ENCODE data around the gene ESR2. TPM values are rescaled to one million over a fixed set of nuclear protein-coding genes. Genes with fewer than 3 reads are reported as not detected.
"Not testable (repeated sequence)": the region's sequence is repeated elsewhere in the genome, so short reads cannot be mapped to it uniquely, and the experiment has no call there.

The ESR2 gene
- total and polyA plus RNA-seq, 4 donors = 0.52 to 0.80 (median 0.73) TPM

GRCh38 chr14:64182908-64183307 lies 111.3 kb downstream of the ESR2 start:
- H3K4me3 ChIP-seq (ENCODE audit: low read depth, low read length); H3K4me1 ChIP-seq (ENCODE audit: control insufficient read depth, insufficient read depth, low read length); H3K27me3 ChIP-seq (ENCODE audit: control insufficient read depth, insufficient read depth, low read length); H3K27ac ChIP-seq (ENCODE audit: low read depth, low read length); H3K9me3 ChIP-seq (ENCODE audit: control insufficient read depth, insufficient read depth, low read length); H3K36me3 ChIP-seq (ENCODE audit: control insufficient read depth, insufficient read depth, low read length); DNase-seq (ENCODE audit: low read depth in 4 of 6, low spot score in 6 of 6): not testable (repeated sequence)
- WGBS (ENCODE audit: insufficient coverage) = 97% methylated on average over 14 of the region's 40 CpGs

- Histone ChIP-seq H3K27me3 (ENCODE audit: control insufficient read depth, insufficient read depth, low read length) (no peaks in the 10 kb centered on the region), H3K4me3 (ENCODE audit: low read depth, low read length) (no peak overlapping the region), H3K27ac (ENCODE audit: low read depth, low read length) (peak overlapping the region; percentile 78), H3K9me3 (ENCODE audit: control insufficient read depth, insufficient read depth, low read length) (no peaks in the 10 kb centered on the region), H3K4me1 (ENCODE audit: control insufficient read depth, insufficient read depth, low read length) (peaks cover 3% of the 10 kb centered on the region), H3K36me3 (ENCODE audit: control insufficient read depth, insufficient read depth, low read length) (peaks cover 2% of the 10 kb centered on the region)
- 100% methylated on average over 1 of the region's 3 CpGs for WGBS (ENCODE audit: insufficient coverage)
- DNase-seq (ENCODE audit: low read depth in 4 of 6, low spot score in 6 of 6) = no peak
Observed at GRCh38 chr14:64178814-64179213, 115.4 kb downstream of the ESR2 start.

- no peaks in the 10 kb centered on the region for H3K9me3 ChIP-seq (ENCODE audit: control insufficient read depth, insufficient read depth, low read length)
- 100% methylated on average over 2 of the region's 2 CpGs for WGBS (ENCODE audit: insufficient coverage)
- H3K27me3 ChIP-seq (ENCODE audit: control insufficient read depth, insufficient read depth, low read length) = no peaks in the 10 kb centered on the region
- DNase-seq (ENCODE audit: low read depth in 4 of 6, low spot score in 6 of 6) = no peak
- peaks cover 8% of the 10 kb centered on the region for H3K36me3 ChIP-seq (ENCODE audit: control insufficient read depth, insufficient read depth, low read length)
- H3K4me1 ChIP-seq (ENCODE audit: control insufficient read depth, insufficient read depth, low read length) = peaks cover 3% of the 10 kb centered on the region
- H3K4me3 ChIP-seq (ENCODE audit: low read depth, low read length) = no peak overlapping the region
- H3K27ac ChIP-seq (ENCODE audit: low read depth, low read length) = no peak overlapping the region
Observed at GRCh38 chr14:64176330-64176729, 117.8 kb downstream of the ESR2 start.

GRCh38 chr14:64174922-64175782 lies 119.0 kb downstream of the ESR2 start:
- Histone ChIP-seq H3K27me3 (ENCODE audit: control insufficient read depth, insufficient read depth, low read length) (no peaks in the 10 kb centered on the region), H3K27ac (ENCODE audit: low read depth, low read length) (no peak overlapping the region), H3K4me3 (ENCODE audit: low read depth, low read length) (no peak overlapping the region), H3K36me3 (ENCODE audit: control insufficient read depth, insufficient read depth, low read length) (peaks cover 13% of the 10 kb centered on the region), H3K9me3 (ENCODE audit: control insufficient read depth, insufficient read depth, low read length) (no peaks in the 10 kb centered on the region), H3K4me1 (ENCODE audit: control insufficient read depth, insufficient read depth, low read length) (peaks cover 3% of the 10 kb centered on the region)
- DNase-seq (ENCODE audit: low read depth in 4 of 6, low spot score in 6 of 6) = no peak
- WGBS (ENCODE audit: insufficient coverage) = 100% methylated on average over 1 of the region's 2 CpGs

GRCh38 chr14:64170181-64170580 lies 124.0 kb downstream of the ESR2 start:
- DNase-seq (ENCODE audit: low read depth in 4 of 6, low spot score in 6 of 6) = no peak
- H3K36me3 ChIP-seq (ENCODE audit: control insufficient read depth, insufficient read depth, low read length) = peaks cover 23% of the 10 kb centered on the region

GRCh38 chr14:64159588-64159987 lies 134.6 kb downstream of the ESR2 start:
- Histone ChIP-seq H3K36me3 (ENCODE audit: control insufficient read depth, insufficient read depth, low read length) (peaks cover 2% of the 10 kb centered on the region), H3K9me3 (ENCODE audit: control insufficient read depth, insufficient read depth, low read length) (no peaks in the 10 kb centered on the region), H3K27me3 (ENCODE audit: control insufficient read depth, insufficient read depth, low read length) (no peaks in the 10 kb centered on the region), H3K4me3 (ENCODE audit: low read depth, low read length) (no peak overlapping the region), H3K27ac (ENCODE audit: low read depth, low read length) (no peak overlapping the region), H3K4me1 (ENCODE audit: control insufficient read depth, insufficient read depth, low read length) (no peaks in the 10 kb centered on the region)
- WGBS (ENCODE audit: insufficient coverage) = 92% methylated on average over 3 of the region's 3 CpGs
- DNase-seq (ENCODE audit: low read depth in 4 of 6, low spot score in 6 of 6) = no peak

More at GRCh38 chr14:64170181-64170580, 124.0 kb downstream of the ESR2 start:
- Histone ChIP-seq H3K27me3 (ENCODE audit: control insufficient read depth, insufficient read depth, low read length) (no peaks in the 10 kb centered on the region), H3K4me3 (ENCODE audit: low read depth, low read length) (no peak overlapping the region), H3K4me1 (ENCODE audit: control insufficient read depth, insufficient read depth, low read length) (no peaks in the 10 kb centered on the region), H3K9me3 (ENCODE audit: control insufficient read depth, insufficient read depth, low read length) (no peaks in the 10 kb centered on the region), H3K27ac (ENCODE audit: low read depth, low read length) (no peak overlapping the region)
- WGBS (ENCODE audit: insufficient coverage) = 100% methylated on average over 2 of the region's 8 CpGs

GRCh38 chr14:64158608-64159007 lies 135.6 kb downstream of the ESR2 start:
- Histone ChIP-seq H3K4me3 (ENCODE audit: low read depth, low read length) (no peak overlapping the region), H3K4me1 (ENCODE audit: control insufficient read depth, insufficient read depth, low read length) (no peaks in the 10 kb centered on the region), H3K36me3 (ENCODE audit: control insufficient read depth, insufficient read depth, low read length) (peaks cover 2% of the 10 kb centered on the region), H3K9me3 (ENCODE audit: control insufficient read depth, insufficient read depth, low read length) (no peaks in the 10 kb centered on the region), H3K27me3 (ENCODE audit: control insufficient read depth, insufficient read depth, low read length) (no peaks in the 10 kb centered on the region), H3K27ac (ENCODE audit: low read depth, low read length) (no peak overlapping the region)
- DNase-seq (ENCODE audit: low read depth in 4 of 6, low spot score in 6 of 6) = peak in 1 of 6 donors; percentile 16
- WGBS (ENCODE audit: insufficient coverage) = 92% methylated on average over 1 of the region's 2 CpGs

GRCh38 chr14:64149921-64150320 lies 144.2 kb downstream of the ESR2 start:
- 100% methylated on average over 2 of the region's 8 CpGs for WGBS (ENCODE audit: insufficient coverage)
- Histone ChIP-seq H3K27me3 (ENCODE audit: control insufficient read depth, insufficient read depth, low read length) (no peaks in the 10 kb centered on the region), H3K36me3 (ENCODE audit: control insufficient read depth, insufficient read depth, low read length) (peaks cover 8% of the 10 kb centered on the region), H3K27ac (ENCODE audit: low read depth, low read length) (no peak overlapping the region), H3K9me3 (ENCODE audit: control insufficient read depth, insufficient read depth, low read length) (no peaks in the 10 kb centered on the region), H3K4me3 (ENCODE audit: low read depth, low read length) (no peak overlapping the region), H3K4me1 (ENCODE audit: control insufficient read depth, insufficient read depth, low read length) (no peaks in the 10 kb centered on the region)
- no peak for DNase-seq (ENCODE audit: low read depth in 4 of 6, low spot score in 6 of 6)

- H3K36me3 ChIP-seq (ENCODE audit: control insufficient read depth, insufficient read depth, low read length) = peaks cover 10% of the 10 kb centered on the region
- WGBS (ENCODE audit: insufficient coverage) = 82% methylated on average over 5 of the region's 7 CpGs
Observed at GRCh38 chr14:64147126-64147790, 146.9 kb downstream of the ESR2 start.

More at GRCh38 chr14:64147126-64147790, 146.9 kb downstream of the ESR2 start:
- DNase-seq (ENCODE audit: low read depth in 4 of 6, low spot score in 6 of 6) = no peak
- Histone ChIP-seq H3K27me3 (ENCODE audit: control insufficient read depth, insufficient read depth, low read length) (no peaks in the 10 kb centered on the region), H3K4me1 (ENCODE audit: control insufficient read depth, insufficient read depth, low read length) (no peaks in the 10 kb centered on the region), H3K4me3 (ENCODE audit: low read depth, low read length) (no peak overlapping the region), H3K27ac (ENCODE audit: low read depth, low read length) (no peak overlapping the region), H3K9me3 (ENCODE audit: control insufficient read depth, insufficient read depth, low read length) (no peaks in the 10 kb centered on the region)
